ENCODE data around the gene PCK2.
"Not testable (repeated sequence)": the region's sequence is repeated elsewhere in the genome, so short reads cannot be mapped to it uniquely, and the experiment has no call there.

The PCK2 gene

DNA sequence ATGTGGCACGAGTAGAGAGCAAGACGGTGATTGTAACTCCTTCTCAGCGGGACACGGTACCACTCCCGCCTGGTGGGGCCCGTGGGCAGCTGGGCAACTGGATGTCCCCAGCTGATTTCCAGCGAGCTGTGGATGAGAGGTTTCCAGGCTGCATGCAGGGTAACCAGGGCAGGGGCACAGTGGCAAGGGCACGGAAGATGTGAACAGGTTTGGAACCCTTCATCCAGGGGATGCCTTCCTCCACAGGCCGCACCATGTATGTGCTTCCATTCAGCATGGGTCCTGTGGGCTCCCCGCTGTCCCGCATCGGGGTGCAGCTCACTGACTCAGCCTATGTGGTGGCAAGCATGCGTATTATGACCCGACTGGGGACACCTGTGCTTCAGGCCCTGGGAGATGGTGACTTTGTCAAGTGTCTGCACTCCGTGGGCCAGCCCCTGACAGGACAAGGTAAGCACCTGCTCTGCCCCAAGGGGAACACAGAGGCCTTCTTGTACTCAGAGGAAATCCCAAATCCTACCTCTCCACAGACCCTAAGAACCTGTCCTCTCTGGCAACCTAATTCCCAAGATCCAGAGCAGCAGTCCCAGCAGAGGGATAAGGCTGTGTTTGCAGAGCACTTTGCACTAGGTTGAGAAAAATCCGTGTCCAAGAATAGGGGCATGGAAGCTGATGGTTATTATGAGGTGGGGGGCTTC, 4.3 kb downstream of the PCK2 start:
- no peak for DNase-seq

DNA sequence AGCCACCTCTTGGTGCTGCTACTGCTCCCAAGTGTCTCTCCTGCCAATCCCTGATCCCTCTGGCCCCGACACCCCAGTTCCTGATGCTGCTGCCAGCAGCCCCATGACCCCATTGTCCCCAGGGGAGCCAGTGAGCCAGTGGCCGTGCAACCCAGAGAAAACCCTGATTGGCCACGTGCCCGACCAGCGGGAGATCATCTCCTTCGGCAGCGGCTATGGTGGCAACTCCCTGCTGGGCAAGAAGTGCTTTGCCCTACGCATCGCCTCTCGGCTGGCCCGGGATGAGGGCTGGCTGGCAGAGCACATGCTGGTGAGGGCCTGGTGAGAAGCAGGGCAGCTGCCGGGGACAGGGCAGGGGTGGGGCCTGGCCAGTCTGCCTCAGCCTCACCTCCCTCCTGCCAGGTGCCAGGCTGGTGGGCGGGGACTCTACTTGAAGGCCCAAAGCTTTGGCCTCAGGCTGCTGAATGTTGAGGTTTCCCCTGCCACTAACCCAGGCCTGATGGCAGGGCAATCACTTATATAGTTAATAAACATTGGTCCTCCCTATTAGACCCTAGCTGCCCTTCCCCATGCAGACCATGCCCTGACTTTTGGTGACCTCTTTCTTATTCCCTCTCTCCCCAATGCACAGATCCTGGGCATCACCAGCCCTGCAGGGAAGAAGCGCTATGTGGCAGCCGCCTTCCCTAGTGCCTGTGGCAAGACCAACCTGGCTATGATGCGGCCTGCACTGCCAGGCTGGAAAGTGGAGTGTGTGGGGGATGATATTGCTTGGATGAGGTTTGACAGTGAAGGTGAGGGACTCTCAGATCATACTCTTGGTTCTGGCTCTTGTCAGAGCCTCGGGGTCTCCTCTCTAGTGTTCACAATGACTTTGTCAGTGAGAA, 5.1 kb downstream of the PCK2 start:
- DNase-seq: no peak

DNA sequence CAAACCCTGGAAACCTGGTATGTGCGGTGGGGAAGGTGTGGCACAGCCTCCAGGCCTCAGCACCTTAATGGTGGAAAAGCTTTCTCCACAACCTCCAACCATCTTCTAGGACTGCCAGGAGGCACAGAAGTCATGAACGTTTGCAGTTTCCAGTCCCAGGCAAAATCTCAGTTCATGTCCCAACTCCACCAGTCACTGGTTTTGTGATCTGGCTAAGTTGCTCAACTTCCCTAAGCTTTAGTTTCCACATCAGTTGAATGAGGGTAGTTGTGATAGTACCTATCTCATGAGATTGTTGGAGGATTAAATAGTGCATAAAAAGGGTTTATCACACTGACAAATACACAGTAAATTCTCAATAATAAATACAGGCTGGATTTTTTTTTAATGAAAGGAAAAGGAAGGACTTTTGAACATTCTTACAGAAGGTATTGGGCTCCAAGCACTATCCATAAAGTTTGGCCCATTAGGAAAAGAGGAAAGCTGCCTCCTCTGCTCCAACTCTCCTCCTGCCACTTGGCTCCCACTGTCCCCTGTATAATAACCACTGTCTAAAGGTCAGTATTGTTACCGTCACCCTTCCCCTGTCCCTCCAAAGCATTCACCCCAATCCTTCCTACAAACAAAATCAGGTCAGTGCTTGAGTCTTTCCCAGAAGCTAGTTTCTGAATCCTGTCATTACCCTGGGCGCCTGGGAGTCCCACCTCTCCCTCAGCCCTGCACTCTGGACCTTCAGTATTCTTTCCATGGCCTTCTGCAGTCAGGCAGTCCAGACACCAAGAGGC, 6.3 kb downstream of the PCK2 start:
- no peak for DNase-seq

DNA sequence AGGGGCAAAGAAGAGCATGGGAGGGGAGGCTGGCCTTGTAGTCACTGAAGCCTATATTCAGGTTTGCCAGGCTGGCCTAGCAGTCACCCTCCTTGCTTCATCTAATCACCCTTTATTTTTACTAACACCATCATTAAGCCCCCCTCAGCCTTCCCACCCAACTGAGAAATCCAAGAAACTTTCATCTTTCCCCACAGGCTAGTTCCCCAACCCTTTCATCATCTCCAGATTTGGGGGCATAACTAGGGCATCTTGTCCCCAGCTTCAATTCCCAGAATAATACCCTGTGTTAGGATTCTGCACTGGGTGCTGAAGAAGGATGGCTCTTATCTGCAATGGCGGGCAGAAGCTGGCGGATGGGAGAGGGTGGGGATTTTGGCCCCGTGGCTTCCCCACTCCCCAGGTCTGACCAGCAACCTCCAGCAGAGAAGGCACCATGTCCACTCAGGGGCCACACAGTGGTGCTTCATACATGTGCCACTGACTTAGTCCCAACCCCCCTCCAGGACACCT, 6.9 kb downstream of the PCK2 start:
- DNase-seq: no peak

DNA sequence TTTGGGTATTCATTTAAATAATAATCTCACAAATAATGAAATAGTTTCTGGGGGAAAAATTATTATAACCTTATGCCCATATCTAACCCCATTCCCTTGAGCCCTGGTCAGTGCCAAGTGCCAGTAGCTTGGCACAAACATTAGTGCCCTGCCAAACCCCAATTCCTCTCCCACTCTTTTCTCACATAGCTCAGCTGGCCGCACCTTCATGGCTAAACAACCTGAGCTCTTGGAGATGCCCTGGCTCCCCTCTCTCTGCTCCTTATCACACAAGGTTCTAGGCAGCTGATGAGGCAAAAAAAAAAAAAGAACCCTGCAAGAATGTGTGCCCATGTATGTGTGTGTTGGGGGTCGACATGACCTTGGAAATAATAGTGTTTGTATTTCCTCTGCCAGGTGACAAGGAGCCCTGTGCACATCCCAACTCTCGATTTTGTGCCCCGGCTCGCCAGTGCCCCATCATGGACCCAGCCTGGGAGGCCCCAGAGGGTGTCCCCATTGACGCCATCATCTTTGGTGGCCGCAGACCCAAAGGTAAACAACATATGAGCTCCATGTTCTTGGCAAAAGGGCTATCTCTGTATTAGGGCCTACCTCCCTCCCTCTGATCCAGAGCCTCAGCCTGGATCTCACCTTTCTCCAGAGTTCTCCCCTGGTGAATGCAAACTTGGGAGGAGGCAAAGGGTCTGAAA, 8.4 kb downstream of the PCK2 start:
- no peak for DNase-seq

DNA sequence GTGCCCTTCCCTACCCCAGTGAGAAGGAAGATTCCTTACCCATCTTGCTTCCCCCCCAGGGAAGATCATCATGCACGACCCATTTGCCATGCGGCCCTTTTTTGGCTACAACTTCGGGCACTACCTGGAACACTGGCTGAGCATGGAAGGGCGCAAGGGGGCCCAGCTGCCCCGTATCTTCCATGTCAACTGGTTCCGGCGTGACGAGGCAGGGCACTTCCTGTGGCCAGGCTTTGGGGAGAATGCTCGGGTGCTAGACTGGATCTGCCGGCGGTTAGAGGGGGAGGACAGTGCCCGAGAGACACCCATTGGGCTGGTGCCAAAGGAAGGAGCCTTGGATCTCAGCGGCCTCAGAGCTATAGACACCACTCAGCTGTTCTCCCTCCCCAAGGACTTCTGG, 9.3 kb downstream of the PCK2 start:
- DNase-seq: no peak

DNA sequence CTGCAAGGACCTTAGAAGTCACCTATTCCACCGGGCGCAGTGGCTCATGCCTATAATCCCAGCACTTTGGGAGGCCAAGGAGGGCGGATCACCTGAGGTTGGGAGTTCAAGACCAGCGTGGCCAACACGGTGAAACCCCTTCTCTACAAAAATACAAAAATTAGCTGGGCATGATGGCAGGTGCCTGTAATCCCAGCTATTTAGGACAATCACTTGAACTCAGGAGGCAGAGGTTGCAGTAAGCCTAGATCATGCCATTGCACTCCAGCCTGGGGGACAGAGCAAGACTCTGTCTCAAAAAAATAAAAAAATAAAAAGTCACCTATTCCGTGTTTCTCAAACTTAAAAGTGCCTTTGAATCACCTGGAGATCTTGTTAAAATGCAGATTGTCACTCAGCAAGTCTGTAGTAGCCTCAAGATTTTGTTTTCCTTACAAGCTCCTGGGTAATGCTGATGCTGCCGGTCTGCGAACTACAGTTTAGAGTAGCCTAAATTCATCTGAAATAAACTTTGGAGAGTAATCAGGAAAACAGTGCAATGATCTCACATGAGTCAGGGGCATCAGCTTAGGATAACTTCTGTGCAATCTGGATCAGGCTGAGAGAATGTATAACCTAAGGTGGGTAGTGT, 11.6 kb downstream of the PCK2 start:
- DNase-seq: not testable (repeated sequence)

DNA sequence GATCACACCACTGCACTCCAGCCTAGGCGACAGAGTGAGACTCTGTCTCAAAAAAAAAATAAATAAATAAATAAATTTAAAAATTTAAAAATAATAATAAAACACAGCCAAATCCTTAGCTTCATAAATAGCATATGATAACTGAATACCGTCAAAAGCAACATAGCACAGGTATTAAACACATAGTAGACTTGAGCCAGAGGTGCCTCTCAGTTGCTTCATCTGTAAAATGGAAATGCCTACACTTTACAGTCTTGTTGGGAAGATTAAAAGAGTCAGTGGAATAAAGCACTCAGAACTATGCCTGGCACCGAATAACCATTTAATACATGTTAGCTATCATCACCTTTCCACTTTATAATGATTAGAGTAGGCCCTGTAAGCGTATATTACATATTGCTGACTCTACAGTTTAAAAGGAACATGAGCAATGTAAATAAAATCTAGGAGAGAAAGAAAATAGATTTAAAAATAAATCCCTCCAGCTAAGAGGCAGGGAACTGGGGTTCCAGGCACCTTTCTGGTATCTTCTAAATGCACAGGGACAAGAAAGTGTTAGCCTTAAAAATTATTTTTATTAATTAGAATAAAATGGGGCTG, 12.7 kb downstream of the PCK2 start:
- no peak for DNase-seq

DNA sequence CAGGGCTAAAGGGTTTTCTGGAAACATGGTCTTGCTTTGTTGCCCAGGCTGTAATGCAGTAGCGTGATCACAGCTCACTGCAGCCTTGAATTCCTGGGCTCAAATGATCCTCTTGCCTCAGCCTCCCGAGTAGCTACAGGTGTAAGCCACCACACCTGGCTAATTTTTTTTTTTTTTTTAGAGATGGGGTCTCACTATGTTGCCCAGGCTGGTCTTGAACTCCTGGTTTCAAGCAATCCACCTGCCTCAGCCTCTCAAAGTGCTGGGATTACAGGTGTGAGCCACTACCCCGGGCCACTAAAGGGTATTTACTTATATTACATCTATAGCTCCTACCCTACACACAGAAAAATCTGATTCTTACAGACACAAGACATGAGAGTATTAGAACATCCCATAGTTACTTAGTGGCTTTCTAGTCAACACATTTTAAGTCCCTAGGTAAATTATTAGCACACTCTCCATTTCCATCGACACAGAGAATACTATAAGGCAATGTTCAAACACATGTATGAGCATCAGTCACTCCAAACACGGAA, 14.3 kb downstream of the PCK2 start:
- no peak for DNase-seq

DNA sequence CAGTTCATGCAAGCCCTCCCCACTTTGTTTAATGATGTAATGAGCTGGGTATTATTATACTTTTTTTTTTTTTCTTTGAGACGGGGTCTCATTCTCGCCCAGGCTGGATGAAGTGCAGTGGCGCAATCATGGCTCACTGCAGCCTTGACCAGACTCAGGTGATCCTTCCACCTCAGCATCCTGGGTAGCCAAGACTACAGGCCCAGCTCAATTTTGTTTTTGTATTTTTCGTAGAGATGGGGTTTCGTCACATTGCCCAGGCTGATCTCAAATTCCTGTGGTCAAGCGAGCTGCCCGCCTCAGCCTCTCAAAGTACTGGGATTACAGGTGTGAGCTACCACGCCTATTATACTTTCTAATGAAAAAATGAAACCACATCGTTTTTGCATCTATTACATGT, 15.9 kb downstream of the PCK2 start:
- DNase-seq: no peak

DNA sequence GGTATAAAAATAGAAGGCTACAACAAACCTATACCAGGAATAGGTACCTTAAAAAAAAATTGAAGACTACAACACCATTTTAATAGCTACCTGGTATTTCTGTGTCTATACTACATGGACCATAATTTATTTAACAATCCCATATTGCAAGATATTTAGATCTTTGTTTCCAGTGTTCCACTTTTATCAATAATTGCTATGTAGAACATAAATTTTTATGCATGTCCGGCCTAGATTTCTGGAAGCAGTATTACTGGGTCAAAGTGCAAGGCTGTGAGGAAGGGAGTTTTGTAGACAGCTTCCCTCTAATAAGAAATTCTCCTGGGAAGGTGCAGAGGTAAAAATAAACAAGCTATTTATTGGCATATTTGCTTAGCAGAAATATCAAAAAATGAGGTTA, 16.4 kb downstream of the PCK2 start:
- DNase-seq: no peak

DNA sequence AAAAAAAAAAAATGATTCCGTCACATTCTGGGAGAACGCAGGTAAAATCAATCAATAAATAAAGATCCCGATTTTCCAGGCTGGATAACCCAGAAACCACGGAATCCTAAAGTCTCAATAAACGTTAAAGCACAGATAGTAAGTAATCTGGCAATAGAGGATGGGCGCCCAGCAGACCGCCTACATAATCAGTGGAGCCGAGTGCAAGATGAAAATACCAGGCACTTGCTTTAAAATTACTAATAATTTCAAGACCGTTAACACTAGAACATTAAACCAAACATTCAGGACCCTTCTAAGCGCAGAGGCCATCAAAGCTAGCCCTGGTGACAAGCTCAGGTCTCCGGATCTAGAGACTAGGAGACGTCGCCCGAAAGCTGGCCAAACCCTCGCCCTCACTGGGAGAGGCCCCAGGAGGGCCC, 19.3 kb downstream of the PCK2 start:
- DNase-seq: no peak

DNA sequence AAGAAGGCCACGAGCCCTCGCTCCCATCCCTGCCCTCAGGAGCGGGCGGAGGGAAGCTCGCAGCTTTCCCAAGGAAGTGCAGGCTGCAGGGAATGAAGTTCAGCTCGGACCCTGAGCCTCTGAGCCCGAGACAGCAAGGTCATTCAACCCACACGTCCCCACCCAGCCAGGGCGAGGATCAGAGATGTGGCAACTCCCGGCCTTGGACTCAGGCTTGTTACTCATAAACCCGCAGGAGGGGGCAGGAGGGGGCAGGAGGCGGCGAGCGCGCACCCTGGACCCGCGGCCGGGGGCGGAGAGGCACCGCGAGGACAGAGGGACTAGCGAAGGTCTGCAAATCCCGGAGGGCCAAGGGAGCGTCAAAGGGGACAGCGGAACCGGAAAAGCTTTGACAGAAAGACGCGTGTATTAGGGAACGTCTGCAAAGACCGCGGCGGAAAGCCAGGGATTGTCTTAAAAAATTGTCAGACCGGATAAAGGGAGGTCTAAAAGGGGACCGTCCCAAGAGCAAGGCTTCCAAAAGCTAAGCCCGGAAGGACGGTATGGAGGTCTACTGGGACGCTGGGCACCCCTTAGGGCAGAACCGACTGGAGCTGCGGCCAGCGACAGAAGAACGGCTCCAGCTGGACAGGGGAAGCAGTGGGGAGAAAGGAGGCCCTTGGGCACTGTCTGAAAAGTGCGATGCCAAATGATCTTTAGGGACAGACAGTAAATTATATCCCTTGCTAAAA, 19.9 kb downstream of the PCK2 start:
- DNase-seq: peak; percentile 90 to 92

DNA sequence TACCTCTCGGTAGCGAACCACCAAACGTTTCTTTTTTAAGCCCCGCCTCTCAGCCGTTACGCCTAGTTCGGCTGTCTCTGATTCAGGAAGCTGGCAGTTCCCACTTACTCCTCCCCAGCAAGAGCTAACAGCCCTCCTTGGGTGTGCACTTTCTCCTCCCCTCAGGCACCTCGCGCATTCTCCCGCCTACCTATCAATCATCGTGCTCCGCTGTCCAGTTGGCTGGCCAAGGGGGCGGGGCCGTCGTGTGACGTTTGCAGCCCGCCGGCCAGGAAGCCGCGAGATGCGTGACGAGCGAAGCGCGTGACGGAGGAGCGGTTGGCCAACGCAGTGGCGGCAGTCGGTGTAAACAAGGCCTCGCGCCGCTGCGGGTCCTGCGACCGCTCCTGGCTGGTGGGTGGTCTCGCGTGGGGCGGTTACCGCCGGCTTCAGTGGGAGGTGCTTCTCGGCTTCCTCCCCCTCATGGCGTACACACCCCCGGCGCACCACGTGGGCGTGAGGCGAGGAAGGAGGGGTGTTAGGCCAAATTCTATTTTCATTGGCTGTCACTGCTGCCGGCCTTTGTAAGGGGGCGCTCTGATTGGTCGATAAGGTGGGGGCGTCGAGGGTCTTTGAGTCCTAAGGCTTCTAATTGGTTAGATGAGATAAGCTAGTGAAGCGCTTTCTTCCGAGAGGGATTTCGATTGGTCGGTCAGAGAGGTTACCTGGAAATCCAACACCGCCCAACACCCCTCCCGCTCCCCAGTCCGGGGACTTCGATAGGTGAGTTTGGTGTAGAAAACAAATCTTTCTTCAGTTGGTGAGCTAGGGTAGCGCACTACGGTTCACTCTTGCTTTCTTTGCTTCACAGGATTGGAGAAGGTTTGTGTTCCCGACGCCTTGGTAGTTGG, 20.7 kb downstream of the PCK2 start, which contains the start of the genes DCAF11 and NRL:
TSS of gene DCAF11 (plus strand) at position 246 of the 890 bp plus-strand sequence. CDS start 818 bp downstream, outside the sequence.
TSS of gene NRL (minus strand) at position 418 of the 890 bp plus-strand sequence. CDS start 32,101 bp downstream, outside the sequence.
- DNase-seq: peak; percentile 99

DNA sequence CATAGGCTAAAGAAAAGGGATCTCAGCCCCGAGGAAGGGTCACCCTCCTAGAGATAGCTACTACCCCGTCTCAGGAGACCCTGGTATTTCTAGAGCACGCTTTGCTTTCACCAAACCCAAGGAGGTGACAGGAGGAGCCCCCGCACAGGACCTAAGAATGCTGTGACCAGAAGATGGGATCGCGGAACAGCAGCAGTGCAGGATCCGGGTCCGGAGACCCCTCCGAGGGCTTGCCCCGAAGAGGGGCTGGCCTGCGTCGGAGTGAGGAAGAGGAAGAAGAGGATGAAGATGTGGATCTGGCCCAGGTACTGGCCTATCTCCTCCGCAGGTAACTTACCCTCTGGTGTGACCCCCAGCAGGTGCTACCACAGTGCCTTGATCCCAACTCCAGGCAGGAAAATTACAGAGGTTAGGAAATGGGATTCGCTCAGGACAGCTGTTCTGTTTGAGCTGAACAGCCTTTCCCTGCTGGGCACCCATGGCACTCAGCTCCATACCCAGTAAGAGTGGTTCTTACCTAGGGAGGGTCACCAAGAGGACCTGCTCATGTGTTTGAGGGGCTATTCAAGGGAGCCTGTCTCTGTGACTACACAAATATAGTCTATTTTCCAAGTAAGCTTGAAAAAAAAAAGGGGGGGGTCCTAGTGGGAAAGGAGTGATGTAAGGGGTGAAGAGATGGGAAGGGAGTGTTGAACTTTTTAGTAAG, 21.5 kb downstream of the PCK2 start:
- no peak for DNase-seq

DNA sequence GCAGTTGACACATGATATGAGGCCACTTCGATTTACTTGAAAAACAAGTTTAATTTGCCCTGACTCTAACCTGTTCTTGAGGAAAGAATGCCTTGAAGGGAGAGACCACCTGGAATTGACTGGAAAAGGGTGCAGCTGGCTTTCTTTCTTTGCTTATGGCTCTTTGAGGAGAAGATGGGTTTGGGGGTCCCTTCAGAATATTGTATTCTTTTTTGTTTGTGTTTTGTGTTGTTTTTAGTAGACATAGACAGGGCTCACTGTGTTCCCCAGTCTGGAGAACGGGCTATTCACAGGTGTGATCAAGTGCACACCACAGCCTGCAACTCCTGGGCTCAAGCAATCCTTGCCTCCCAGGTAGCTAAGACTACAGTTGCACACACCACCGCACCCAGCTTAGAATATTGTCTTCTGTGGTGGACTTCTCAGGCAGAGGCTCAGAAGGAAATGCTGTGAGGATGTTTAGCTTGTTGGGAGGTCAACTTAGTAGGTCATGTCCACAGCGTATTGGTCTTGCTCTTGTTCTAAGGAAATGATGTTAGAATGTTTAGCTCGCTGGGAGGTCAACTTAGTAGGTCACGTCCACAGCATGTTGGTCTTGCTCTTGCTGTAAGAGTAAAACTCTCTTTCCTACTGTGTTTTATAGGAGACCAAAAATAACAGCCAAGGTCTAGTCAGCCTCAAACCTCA, 22.2 kb downstream of the PCK2 start:
- DNase-seq: no peak

DNA sequence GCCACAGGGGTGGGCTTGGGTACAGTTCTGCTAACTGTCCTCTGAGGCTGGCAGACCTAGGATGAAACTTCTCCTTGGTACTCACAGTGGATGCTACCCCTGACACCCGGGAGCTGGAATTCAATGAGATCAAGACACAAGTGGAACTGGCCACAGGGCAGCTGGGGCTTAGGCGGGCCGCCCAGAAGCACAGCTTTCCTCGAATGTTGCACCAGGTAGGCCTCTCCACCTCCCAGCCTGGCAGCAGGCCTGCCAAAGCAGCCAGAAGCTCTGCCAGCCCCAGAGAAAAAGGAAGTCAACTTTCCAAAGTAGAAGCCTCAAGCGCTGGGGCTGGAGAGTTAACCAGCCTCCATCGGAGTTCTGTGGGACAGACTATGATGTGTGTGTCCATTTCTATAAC, 23.1 kb downstream of the PCK2 start:
- DNase-seq: no peak

DNA sequence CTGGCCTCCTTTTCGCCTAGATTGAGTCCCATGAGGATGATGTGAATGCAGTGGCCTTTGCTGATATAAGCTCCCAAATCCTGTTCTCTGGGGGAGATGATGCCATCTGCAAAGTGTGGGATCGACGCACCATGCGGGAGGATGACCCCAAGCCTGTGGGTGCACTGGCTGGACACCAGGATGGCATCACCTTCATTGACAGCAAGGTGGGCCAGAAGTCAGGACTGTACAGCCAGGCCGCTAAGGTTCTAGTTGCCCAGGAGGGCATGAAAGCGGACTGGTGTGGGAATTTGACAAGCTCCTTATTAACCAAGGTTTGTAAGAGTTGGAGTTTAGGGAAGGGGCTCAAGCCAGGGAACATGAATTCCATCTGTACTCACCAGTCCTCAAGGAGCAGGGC, 25.6 kb downstream of the PCK2 start:
- DNase-seq: no peak

All from NCI-H526 (cell line).